PC-3 (cell line): ENCODE measurements around the gene RPS21.

Source experiments
- CTCF ChIP-seq: fragments of 300-600 bp; sonication (generic); conservative IDR thresholded peaks from 2 replicates; pipeline ENCODE4 v1.5.1; 2017; ENCODE audit warnings: antibody characterized with exemption, low read depth, mild to moderate bottlenecking, low read length
- EZH2 ChIP-seq: fragments of 300-600 bp; sonication (generic); IDR thresholded peaks from one replicate; pipeline ENCODE4 v1.6.1; 2017; ENCODE audit warnings: antibody characterized with exemption, mild to moderate bottlenecking, low read length; ENCODE audit not compliant: unreplicated experiment

DNA sequence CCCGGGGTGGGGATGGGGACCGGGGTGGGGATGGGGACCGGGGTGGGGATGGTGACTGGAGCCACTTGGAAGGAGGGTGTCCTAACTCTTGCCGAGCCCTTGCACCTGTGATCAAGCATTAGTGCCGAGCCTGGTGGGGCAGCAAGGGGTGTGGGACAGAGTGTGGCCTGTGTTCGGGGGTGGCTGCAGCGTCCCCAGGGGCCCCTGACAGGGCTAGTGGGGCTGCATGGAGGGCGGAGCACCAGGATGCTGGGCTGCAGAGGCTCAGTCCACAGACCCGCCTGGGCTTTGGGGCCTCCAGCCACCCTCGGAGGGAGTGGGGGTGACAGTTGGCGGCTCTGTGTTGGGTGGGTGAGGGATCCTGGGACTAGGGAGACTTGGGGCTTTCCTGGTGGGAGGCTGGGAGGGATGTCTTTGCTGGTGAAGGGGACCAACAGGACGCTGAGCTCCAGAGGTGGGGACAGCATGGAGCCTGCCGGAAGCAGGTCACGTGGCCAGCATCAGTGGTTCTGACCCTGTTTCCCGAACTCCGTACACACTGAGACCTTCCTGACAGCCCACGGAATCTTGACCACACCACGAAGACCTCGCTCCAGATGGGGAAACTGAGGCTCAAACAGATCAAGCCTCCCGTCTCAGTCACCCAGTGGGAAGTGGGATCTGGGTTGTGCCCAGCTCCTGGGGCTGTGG is 35.9 kb downstream of the RPS21 start:
- no peak for TF ChIP-seq CTCF
- no peak for TF ChIP-seq EZH2
